Measurements from ENCODE around the gene GRXCR2. TPM values are rescaled to one million over a fixed set of nuclear protein-coding genes. Genes with fewer than 3 reads are reported as not detected.
"Not testable (repeated sequence)": the region's sequence is repeated elsewhere in the genome, so short reads cannot be mapped to it uniquely, and the experiment has no call there.

GRXCR2 gene
- total RNA-seq, 1 experiment from 2014 or later, result not detected

DNA sequence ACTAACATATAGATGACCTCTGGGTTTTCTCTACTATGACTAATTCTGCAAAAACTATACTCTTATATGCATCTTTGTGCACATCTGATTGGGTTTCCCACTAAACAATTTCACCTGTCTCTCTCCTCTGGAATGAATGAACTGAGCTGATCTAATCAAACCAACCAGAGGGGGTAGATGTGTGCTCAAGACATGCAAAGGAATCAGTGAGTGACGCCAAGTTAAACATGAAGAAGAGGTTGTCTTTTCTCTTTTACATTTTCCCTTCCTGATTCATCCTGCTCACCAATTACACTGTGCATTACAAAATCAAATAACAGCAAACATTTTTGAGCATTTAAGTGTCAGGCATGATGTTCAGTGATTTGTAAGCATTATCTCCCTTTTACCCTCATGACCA lies 29.6 kb upstream of the GRXCR2 start:
- DNase-seq, result no peak
- Histone ChIP-seq H3K36me3 (no peaks in the 10 kb centered on the region), H3K27me3 (no peaks in the 10 kb centered on the region), H3K9me3 (0 out of 2 replicates have a peak, but pooled peaks cover 2% of the 10 kb centered on the region), H3K4me3 (no peak overlapping the region)

- DNase-seq, result no peak
- Histone ChIP-seq H3K9me3 (peaks cover 4% of the 10 kb centered on the region), H3K27me3 (no peaks in the 10 kb centered on the region), H3K4me3 (no peak overlapping the region), H3K36me3 (no peaks in the 10 kb centered on the region)
Observed at GRCh38 chr5:145898171-145898570, 25.4 kb upstream of the GRXCR2 start.

GRCh38 chr5:145891378-145891777 lies 18.6 kb upstream of the GRXCR2 start:
- H3K9me3 ChIP-seq, H3K27me3 ChIP-seq, H3K36me3 ChIP-seq, DNase-seq, H3K4me3 ChIP-seq: not testable (repeated sequence)

DNA sequence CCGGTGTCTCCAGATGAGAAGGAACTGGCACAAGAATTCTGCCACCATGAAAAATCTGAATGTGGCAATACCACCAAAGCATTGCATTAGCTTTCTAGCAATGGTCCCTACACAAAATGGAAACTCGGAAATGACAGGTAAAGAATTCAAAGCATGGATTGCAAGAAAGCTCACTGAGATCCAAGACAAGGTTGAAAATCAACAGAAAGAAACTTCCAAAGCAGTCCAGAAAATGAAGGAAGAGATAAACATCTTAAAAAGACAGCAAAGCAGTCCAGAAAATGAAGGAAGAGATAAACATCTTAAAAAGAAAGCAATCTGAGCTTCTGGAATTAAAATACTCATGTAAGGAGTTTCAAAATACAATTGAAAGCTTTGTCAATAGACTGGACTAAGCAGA lies 16.8 kb upstream of the GRXCR2 start:
- Histone ChIP-seq H3K4me3 (no peak overlapping the region), H3K27me3 (0 out of 2 replicates have a peak, but pooled peaks cover 5% of the 10 kb centered on the region), H3K36me3 (no peaks in the 10 kb centered on the region), H3K9me3 (peaks cover 5% of the 10 kb centered on the region; the same call in 1 of the 2 replicates)
- no peak for DNase-seq

GRCh38 chr5:145887976-145888574 lies 15.3 kb upstream of the GRXCR2 start:
- H3K27me3 ChIP-seq, result 0 out of 2 replicates have a peak, but pooled peaks cover 5% of the 10 kb centered on the region
- H3K4me3 ChIP-seq, result no peak overlapping the region
- peak; percentile 55 for DNase-seq
- H3K36me3 ChIP-seq, result no peaks in the 10 kb centered on the region
- peaks cover 5% of the 10 kb centered on the region; the same call in 1 of the 2 replicates for H3K9me3 ChIP-seq

DNA sequence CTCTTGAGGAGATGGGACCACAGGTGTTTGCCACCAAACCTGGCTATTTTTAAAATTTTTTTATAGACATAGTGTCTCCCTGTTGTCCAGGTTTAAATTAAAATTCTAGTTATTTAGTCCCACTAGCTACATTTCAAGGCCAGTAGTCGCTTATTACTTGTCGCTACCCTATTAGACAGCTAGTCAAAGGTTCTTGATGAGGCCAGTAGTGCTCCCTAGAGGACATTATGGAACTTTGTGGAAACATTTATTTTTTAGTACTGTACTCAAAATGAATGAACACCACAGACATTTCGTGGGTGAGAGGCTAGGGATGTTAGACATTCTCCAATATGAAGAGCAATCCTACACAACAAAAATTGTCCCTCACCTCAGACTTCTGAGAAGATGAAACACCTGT lies 14.4 kb upstream of the GRXCR2 start:
- H3K9me3 ChIP-seq, result peaks cover 5% of the 10 kb centered on the region; the same call in 1 of the 2 replicates
- no peaks in the 10 kb centered on the region for H3K36me3 ChIP-seq
- H3K4me3 ChIP-seq, result no peak overlapping the region
- no peak for DNase-seq
- H3K27me3 ChIP-seq, result 0 out of 2 replicates have a peak, but pooled peaks cover 5% of the 10 kb centered on the region

GRCh38 chr5:145874765-145875164 lies 2.0 kb upstream of the GRXCR2 start:
- Histone ChIP-seq H3K36me3 (no peaks in the 10 kb centered on the region), H3K4me3 (no peak overlapping the region), H3K27me3 (no peaks in the 10 kb centered on the region), H3K9me3 (peaks cover 2% of the 10 kb centered on the region)
- DNase-seq, result no peak

DNA sequence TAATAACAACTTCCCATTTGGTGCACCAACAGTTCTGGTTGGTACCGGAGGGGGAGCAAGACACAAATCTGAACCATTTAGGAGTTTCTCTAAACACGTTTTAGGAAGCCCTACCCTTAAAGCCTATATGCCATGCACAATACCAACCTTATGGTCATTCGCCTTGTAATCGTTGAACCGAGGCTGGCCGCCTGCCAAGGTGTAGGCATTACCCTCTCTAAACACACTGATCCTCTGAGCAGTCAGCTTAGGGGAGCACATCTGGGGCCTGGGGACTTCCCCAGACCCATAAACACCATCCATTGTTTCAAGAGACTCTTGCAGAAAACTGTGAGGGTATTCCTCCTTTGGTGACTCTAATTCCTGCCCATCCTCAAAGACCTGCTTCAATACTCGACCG lies 328 bp downstream of the GRXCR2 start:
- Histone ChIP-seq H3K9me3 (no peaks in the 10 kb centered on the region), H3K4me3 (no peak overlapping the region), H3K27me3 (no peaks in the 10 kb centered on the region), H3K36me3 (no peaks in the 10 kb centered on the region)
- no peak for DNase-seq

DNA sequence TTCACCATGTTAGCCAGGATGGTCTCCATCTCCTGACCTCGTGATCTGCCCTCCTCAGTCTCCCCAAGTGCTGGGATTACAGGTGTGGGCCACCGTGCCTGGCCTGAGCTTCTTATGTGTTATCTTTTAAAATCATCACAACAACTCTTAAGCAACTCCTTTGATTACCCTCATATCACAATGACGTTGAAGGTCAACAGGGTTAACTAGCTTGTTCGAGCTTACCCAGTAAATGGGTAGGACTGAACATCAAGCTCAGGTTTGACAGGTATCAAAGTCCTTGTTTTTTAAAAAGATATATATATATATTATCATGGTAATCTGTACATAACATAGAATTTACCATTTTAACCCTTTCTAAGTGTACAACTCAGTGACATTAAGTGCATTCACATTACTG lies 3.1 kb downstream of the GRXCR2 start:
- DNase-seq, result no peak
- Histone ChIP-seq H3K36me3 (no peaks in the 10 kb centered on the region), H3K9me3 (no peaks in the 10 kb centered on the region), H3K27me3 (no peaks in the 10 kb centered on the region), H3K4me3 (no peak overlapping the region)

DNA sequence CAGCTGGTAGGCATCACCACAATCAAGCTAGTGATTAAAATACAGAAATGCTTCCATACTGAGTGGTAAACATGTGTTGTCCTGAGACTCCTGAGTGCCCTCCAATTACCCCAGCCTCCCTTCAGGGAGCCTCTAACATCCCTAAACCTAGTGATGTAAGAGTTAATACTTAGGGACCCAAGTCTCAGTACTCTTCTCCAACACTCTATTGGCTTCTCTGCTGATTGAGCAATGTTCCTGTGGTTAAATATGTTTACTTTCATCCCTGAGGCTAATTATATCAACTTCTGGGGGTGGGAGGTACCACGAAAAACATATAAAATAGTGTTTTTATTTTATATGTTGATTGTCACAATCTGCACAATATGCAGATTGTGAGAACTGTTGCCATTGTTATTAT lies 5.0 kb downstream of the GRXCR2 start:
- H3K36me3 ChIP-seq, result no peaks in the 10 kb centered on the region
- no peaks in the 10 kb centered on the region for H3K9me3 ChIP-seq
- no peak overlapping the region for H3K4me3 ChIP-seq
- DNase-seq, result no peak
- no peaks in the 10 kb centered on the region for H3K27me3 ChIP-seq

- H3K36me3 ChIP-seq, H3K4me3 ChIP-seq, H3K27me3 ChIP-seq, H3K9me3 ChIP-seq, DNase-seq: not testable (repeated sequence)
Observed at GRCh38 chr5:145864432-145864831, 8.4 kb downstream of the GRXCR2 start.

GRCh38 chr5:145863003-145863402 lies 9.8 kb downstream of the GRXCR2 start:
- no peaks in the 10 kb centered on the region for H3K36me3 ChIP-seq
- no peak for DNase-seq
- no peak overlapping the region for H3K4me3 ChIP-seq

GRCh38 chr5:145859897-145860296 lies 12.9 kb downstream of the GRXCR2 start:
- DNase-seq, result no peak
- Histone ChIP-seq H3K4me3 (no peak overlapping the region), H3K36me3 (no peaks in the 10 kb centered on the region), H3K9me3 (no peaks in the 10 kb centered on the region), H3K27me3 (no peaks in the 10 kb centered on the region)

More at GRCh38 chr5:145863003-145863402, 9.8 kb downstream of the GRXCR2 start:
- Histone ChIP-seq H3K27me3 (no peaks in the 10 kb centered on the region), H3K9me3 (no peaks in the 10 kb centered on the region)

DNA sequence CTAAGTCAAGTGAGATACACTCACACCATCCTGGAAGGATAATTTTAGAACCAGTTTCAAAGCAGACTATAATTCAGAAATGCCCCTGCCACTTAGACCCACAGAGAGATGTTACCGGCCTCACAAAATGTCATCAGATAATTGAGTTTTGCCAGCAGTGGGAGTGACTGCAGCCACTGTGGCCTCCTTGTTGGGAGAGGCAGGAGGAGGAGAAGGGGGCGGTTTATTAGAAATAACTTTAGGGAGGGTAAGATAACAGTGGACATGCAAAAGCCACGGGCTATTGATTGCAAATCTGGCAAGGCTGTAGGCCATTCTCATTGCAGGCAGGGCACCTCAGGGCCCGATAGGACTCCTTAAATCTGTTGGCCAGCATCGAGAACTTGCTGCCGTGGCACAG lies 13.4 kb downstream of the GRXCR2 start:
- no peak for DNase-seq
- Histone ChIP-seq H3K9me3 (no peaks in the 10 kb centered on the region), H3K27me3 (no peaks in the 10 kb centered on the region), H3K4me3 (no peak overlapping the region), H3K36me3 (no peaks in the 10 kb centered on the region)

- H3K27me3 ChIP-seq, result no peaks in the 10 kb centered on the region
- H3K36me3 ChIP-seq, result no peaks in the 10 kb centered on the region
- no peaks in the 10 kb centered on the region for H3K9me3 ChIP-seq
- no peak overlapping the region for H3K4me3 ChIP-seq
- DNase-seq, result no peak
Observed at GRCh38 chr5:145858959-145859358, 13.9 kb downstream of the GRXCR2 start.

DNA sequence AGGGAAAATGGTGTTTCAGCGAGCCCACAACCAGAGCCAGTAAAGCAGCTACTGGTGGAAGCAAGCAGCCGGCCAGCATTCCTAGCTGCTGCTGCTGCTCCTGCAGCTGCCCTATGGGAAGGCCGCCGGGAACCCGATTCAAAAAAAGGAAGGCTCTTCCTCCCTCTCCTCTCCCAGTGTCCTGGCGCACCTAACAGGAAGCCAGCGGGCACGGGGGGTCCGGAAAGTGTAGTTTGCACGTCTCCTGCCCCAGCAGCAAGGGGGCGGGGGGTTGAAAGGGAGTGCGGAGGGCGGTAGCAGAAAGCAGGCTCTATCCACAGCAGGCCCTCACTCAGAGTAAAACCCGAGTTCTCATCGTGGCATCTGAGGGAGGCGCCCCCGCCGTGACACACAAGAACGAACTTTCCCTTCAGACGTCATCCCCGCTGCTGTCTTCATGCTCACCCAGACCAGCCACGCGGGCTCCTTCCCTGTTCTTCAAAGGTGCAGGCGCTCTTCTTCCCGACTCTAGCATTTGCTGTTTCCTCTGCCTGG lies 16.5 kb downstream of the GRXCR2 start:
- H3K4me3 ChIP-seq, result no peak overlapping the region
- H3K36me3 ChIP-seq, result no peaks in the 10 kb centered on the region
- H3K9me3 ChIP-seq, result no peaks in the 10 kb centered on the region
- DNase-seq, result peak; percentile 16
- H3K27me3 ChIP-seq, result no peaks in the 10 kb centered on the region

GRCh38 chr5:145855763-145856267 lies 17.0 kb downstream of the GRXCR2 start:
- Histone ChIP-seq H3K27me3 (no peaks in the 10 kb centered on the region), H3K36me3 (no peaks in the 10 kb centered on the region), H3K4me3 (no peak overlapping the region), H3K9me3 (no peaks in the 10 kb centered on the region)
- no peak for DNase-seq

DNA sequence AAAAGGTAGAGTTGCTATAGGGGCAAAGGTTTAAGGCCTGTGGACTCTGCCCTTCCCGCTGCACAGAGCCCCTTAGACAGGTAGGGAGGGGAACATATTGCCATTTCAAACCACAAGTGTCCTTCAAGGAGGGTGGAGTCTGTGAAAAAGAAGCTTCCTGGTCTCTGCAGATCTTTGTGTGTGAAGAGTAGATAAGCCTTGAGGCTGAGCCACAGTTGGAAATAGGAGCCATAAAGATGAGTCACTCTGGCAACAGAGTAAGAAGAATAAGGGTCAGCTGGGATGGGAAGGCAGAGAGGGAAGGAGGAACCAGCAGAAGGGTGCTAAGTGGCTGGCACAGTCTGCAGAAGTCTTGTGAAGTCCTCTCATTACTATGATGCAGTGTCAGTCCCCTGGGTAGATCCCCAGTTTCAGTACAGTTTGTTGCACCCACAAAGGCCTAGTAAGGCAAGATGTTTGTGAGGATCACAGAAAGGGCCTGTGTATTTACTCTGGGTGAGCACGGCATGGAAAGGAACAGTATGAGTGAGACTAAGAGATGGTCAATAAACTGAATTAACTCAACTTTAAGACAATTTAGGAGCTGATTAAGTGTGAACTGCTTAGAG lies 18.1 kb downstream of the GRXCR2 start:
- H3K36me3 ChIP-seq, result no peaks in the 10 kb centered on the region
- peak; percentile 79 for DNase-seq
- H3K9me3 ChIP-seq, result no peaks in the 10 kb centered on the region
- H3K27me3 ChIP-seq, result no peaks in the 10 kb centered on the region
- no peak overlapping the region for H3K4me3 ChIP-seq

Data from MG63 (cell line).